ENCODE data around the gene IER5L. TPM values are rescaled to one million over a fixed set of nuclear protein-coding genes. Genes with fewer than 3 reads are reported as not detected.

IER5L gene
- total RNA-seq, 4 donors from 2014 or later = 2.3 to 2.9 (median 2.6) TPM

GRCh38 chr9:129142138-129142935, 35.7 kb downstream of the IER5L start:
- DNase-seq = no peak
- Histone ChIP-seq H3K9me3 (no peaks in the 10 kb centered on the region), H3K4me3 (no peak overlapping the region), H3K36me3 (peaks cover 0 to 22% (median 0%) of the 10 kb centered on the region in 3 donors), H3K4me1 (peaks cover 10 to 90% (median 35%) of the 10 kb centered on the region in 4 donors), H3K27me3 (no peaks in the 10 kb centered on the region), H3K27ac (peak overlapping the region; percentile 86 to 100 (median 97))
- TF ChIP-seq, protein P1, sequence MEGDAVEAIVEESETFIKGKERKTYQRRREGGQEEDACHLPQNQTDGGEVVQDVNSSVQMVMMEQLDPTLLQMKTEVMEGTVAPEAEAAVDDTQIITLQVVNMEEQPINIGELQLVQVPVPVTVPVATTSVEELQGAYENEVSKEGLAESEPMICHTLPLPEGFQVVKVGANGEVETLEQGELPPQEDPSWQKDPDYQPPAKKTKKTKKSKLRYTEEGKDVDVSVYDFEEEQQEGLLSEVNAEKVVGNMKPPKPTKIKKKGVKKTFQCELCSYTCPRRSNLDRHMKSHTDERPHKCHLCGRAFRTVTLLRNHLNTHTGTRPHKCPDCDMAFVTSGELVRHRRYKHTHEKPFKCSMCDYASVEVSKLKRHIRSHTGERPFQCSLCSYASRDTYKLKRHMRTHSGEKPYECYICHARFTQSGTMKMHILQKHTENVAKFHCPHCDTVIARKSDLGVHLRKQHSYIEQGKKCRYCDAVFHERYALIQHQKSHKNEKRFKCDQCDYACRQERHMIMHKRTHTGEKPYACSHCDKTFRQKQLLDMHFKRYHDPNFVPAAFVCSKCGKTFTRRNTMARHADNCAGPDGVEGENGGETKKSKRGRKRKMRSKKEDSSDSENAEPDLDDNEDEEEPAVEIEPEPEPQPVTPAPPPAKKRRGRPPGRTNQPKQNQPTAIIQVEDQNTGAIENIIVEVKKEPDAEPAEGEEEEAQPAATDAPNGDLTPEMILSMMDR (IDR thresholded peaks at IDR 0.05) = no peak
- TF ChIP-seq POLR2A (IDR thresholded peaks at IDR 0.05) = no peak

GRCh38 chr9:129141066-129142041, 36.7 kb downstream of the IER5L start:
- Histone ChIP-seq H3K4me1 (peaks cover 10 to 82% (median 35%) of the 10 kb centered on the region in 4 donors), H3K4me3 (peak overlapping the region in 3 of 4 donors; percentile 38 to 50 (median 46)), H3K27me3 (no peaks in the 10 kb centered on the region), H3K36me3 (peaks cover 0 to 32% (median 0%) of the 10 kb centered on the region in 3 donors), H3K9me3 (no peaks in the 10 kb centered on the region), H3K27ac (peak overlapping the region; percentile 86 to 100 (median 97))
- no peak for TF ChIP-seq POLR2A (IDR thresholded peaks at IDR 0.05)
- TF ChIP-seq, protein P1 (IDR thresholded peaks at IDR 0.05) = peak in 1 of 6 experiments; percentile 3
- DNase-seq = peak in 2 of 3 donors; percentile 68 to 88

- H3K4me1 ChIP-seq = peaks cover 10 to 73% (median 35%) of the 10 kb centered on the region in 4 donors
- H3K9me3 ChIP-seq = no peaks in the 10 kb centered on the region
- peak overlapping the region; percentile 22 to 50 (median 42) for H3K4me3 ChIP-seq
- no peak for TF ChIP-seq POLR2A (IDR thresholded peaks at IDR 0.05)
- TF ChIP-seq, protein P1 (IDR thresholded peaks at IDR 0.05) = no peak
- no peaks in the 10 kb centered on the region for H3K27me3 ChIP-seq
- peak; percentile 21 to 73 (median 65) for DNase-seq
- H3K36me3 ChIP-seq = peaks cover 0 to 41% (median 0%) of the 10 kb centered on the region in 3 donors
- H3K27ac ChIP-seq = peak overlapping the region; percentile 86 to 100 (median 97)
Measured at GRCh38 chr9:129140397-129141065, 37.5 kb downstream of the IER5L start.

GRCh38 chr9:129139993-129140396, 38.1 kb downstream of the IER5L start:
- peak; percentile 84 to 95 (median 88) for DNase-seq
- Histone ChIP-seq H3K9me3 (no peaks in the 10 kb centered on the region), H3K27ac (peak overlapping the region; percentile 86 to 100 (median 97)), H3K36me3 (peaks cover 0 to 46% (median 0%) of the 10 kb centered on the region in 3 donors), H3K27me3 (no peaks in the 10 kb centered on the region), H3K4me1 (peaks cover 7 to 68% (median 35%) of the 10 kb centered on the region in 4 donors), H3K4me3 (peak overlapping the region; percentile 22 to 50 (median 42))
- TF ChIP-seq, protein P1 (IDR thresholded peaks at IDR 0.05) = no peak
- peak in 1 of 2 donors; percentile 44 for TF ChIP-seq POLR2A (IDR thresholded peaks at IDR 0.05)
